Nephron progenitor cell (in vitro differentiated cells): Measurements from ENCODE around the gene HERC2.
"Not testable (repeated sequence)": the region's sequence is repeated elsewhere in the genome, so short reads cannot be mapped to it uniquely, and the experiment has no call there.

Experiments used
- DNase-seq: peaks from one replicate; pipeline ENCODE4 v3.0.0; 2021
- H3K27ac Mint-ChIP-seq: 2 replicates; pipeline ENCODE4 v1.8.0; 2021; ENCODE audit warnings: mild to moderate bottlenecking, moderate library complexity, mixed read lengths
- H3K27me3 Mint-ChIP-seq: 2 replicates; pipeline ENCODE4 v1.8.0; 2021; ENCODE audit warnings: mild to moderate bottlenecking, low read depth, mixed read lengths; ENCODE audit not compliant: poor library complexity
- H3K36me3 Mint-ChIP-seq: 2 replicates; pipeline ENCODE4 v1.8.0; 2021; ENCODE audit warnings: low read depth, mixed read lengths
- H3K4me1 Mint-ChIP-seq: 2 replicates; pipeline ENCODE4 v1.8.0; 2021; ENCODE audit warnings: mixed read lengths
- H3K4me3 Mint-ChIP-seq: 2 replicates; pipeline ENCODE4 v1.8.0; 2021; ENCODE audit warnings: mild to moderate bottlenecking, moderate library complexity, mixed read lengths
- H3K9me3 Mint-ChIP-seq: 2 replicates; pipeline ENCODE4 v1.8.0; 2021; ENCODE audit warnings: mild to moderate bottlenecking, moderate library complexity, mixed read lengths
- TF ChIP-seq, protein P1 (sequence below): fragments of 200-600 bp; sonication (generic); IDR thresholded peaks from 2 replicates; pipeline ENCODE4 v1.5.0; 2021; ENCODE audit warnings: antibody characterized with exemption

HERC2 gene

DNA sequence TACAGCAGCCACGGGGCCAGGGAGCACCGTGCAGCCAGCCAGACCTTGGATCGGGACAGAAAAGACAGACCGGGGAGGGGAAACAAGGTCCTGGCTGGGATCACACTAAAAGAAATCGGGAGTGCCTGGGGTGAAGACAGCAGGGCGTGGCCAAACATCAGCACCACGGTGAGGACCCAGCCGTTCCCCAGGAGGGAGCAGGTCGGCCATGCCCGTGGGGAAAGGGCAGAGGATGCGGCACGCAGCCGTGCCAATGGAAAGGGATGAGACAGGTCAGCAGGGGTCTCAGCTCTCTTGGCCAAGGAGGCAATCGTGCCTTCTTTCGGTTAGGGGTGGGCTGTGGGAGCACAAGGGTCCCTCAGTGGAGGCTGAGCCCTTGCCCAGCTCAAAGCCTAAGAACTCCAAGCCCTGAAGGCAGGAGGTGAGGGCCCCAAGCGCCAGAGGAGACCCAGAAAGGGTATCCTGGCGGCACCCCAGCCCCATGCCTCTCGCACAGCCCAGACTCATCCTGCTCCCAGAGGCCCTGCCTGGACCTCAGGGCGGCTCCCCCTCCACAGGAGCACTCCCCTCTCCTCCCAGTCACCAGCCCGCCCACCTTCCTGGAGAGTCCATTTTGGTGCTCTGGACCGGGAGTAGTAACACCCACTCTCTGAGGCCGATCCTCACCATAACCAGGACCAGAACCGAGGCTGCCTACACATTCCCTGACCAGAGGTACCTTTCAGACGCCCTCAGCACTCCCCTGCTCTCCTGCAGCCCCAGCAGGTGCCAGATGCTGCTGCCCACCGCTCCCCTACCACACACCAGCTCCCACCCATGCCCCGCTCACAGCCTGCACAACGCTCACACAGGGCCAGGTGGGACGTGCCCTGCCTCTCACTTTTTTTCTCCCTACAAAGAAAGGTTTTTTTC, 199.7 kb downstream of the HERC2 start:
- H3K4me1 Mint-ChIP-seq, result peaks cover 8% of the 10 kb centered on the region
- H3K9me3 Mint-ChIP-seq, result no peaks in the 10 kb centered on the region
- H3K4me3 Mint-ChIP-seq, result no peak overlapping the region
- TF ChIP-seq, protein P1, sequence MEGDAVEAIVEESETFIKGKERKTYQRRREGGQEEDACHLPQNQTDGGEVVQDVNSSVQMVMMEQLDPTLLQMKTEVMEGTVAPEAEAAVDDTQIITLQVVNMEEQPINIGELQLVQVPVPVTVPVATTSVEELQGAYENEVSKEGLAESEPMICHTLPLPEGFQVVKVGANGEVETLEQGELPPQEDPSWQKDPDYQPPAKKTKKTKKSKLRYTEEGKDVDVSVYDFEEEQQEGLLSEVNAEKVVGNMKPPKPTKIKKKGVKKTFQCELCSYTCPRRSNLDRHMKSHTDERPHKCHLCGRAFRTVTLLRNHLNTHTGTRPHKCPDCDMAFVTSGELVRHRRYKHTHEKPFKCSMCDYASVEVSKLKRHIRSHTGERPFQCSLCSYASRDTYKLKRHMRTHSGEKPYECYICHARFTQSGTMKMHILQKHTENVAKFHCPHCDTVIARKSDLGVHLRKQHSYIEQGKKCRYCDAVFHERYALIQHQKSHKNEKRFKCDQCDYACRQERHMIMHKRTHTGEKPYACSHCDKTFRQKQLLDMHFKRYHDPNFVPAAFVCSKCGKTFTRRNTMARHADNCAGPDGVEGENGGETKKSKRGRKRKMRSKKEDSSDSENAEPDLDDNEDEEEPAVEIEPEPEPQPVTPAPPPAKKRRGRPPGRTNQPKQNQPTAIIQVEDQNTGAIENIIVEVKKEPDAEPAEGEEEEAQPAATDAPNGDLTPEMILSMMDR, result no peak
- H3K27ac Mint-ChIP-seq, result no peak overlapping the region
- no peaks in the 10 kb centered on the region for H3K27me3 Mint-ChIP-seq
- H3K36me3 Mint-ChIP-seq, result peaks cover 60% of the 10 kb centered on the region
- no peak for DNase-seq

DNA sequence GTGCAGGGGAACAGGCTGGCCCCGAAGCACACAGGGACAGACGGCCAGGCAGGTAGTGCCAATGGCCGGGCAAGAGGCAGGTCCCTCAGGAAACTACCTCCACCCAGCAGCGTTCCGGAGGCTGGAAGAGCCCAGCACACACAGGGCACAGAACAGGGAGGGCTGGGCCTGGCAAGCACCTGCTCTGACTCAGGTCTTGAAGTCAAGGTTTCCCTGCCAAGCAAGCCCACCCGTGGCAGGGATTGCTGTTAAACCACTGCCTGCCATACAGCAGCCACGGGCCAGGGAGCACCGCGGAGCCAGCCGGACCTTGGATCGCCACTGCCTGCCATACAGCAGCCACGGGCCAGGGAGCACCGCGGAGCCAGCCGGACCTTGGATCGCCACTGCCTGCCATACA, 200.4 kb downstream of the HERC2 start:
- Mint-ChIP-seq H3K36me3 (peaks cover 57% of the 10 kb centered on the region), H3K4me1 (peaks cover 11% of the 10 kb centered on the region)
- not testable (repeated sequence) for H3K9me3 Mint-ChIP-seq, H3K27me3 Mint-ChIP-seq, H3K27ac Mint-ChIP-seq, H3K4me3 Mint-ChIP-seq, DNase-seq

DNA sequence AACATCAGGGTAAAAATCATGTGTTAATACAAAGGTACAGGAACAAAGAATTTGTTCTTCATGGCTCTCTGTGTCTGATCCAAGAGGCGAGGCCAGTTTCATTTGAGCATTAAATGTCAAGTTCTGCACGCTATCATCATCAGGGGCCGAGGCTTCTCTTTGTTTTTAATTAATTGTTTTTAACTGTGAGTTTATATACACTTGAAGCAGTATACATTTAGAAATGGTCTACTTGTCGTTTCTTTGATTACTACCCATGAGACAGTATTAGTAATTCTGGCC, 201.7 kb downstream of the HERC2 start:
- Mint-ChIP-seq H3K27ac (no peak overlapping the region), H3K36me3 (peaks cover 63% of the 10 kb centered on the region), H3K27me3 (no peaks in the 10 kb centered on the region), H3K4me1 (peaks cover 11% of the 10 kb centered on the region), H3K9me3 (no peaks in the 10 kb centered on the region), H3K4me3 (no peak overlapping the region)
- TF ChIP-seq, protein P1, result no peak
- DNase-seq, result no peak

DNA sequence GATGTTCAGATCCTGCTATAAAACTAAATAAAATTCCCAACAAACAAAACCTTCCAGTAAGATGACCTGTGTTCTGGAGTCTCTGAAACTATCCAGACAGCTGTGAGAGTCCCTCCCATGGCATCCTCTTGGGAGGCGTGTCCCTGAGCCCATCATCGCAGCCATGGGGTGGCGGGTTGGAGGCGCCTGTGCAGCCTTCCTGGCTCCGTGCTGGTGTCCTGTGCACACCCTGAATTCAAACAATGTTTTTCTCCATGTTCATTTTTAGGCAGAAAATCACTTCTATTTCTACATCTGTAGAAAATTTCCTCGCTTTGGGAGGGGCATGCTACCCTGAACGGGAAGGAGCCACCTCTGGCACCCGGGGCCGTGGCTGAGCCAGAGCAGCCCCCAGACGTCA, 203.4 kb downstream of the HERC2 start:
- no peaks in the 10 kb centered on the region for H3K9me3 Mint-ChIP-seq
- peaks cover 56% of the 10 kb centered on the region for H3K36me3 Mint-ChIP-seq
- H3K27me3 Mint-ChIP-seq, result no peaks in the 10 kb centered on the region
- peaks cover 11% of the 10 kb centered on the region for H3K4me1 Mint-ChIP-seq
- no peak for DNase-seq
- no peak overlapping the region for H3K4me3 Mint-ChIP-seq
- TF ChIP-seq, protein P1, result no peak
- no peak overlapping the region for H3K27ac Mint-ChIP-seq

DNA sequence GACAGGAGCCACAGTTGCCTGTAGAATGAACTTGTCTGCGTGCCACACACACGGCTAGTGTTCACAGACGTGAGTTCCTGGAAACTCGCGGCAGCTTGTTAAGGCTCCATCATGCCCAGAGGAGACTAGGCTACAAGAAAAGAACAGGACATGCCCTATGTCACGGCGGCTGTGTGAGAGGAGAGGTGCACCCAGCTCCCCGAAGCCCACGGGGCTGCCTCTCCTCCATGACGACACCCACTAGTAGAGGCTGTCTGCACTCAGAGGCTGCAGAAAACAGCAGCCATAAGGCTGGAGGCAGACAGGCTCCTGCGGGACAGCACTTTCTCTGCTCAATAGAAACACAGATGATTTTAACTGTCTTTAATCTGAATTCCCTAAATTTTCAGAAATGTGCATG, 203.9 kb downstream of the HERC2 start:
- Mint-ChIP-seq H3K27me3 (no peaks in the 10 kb centered on the region), H3K27ac (no peak overlapping the region), H3K4me1 (peaks cover 11% of the 10 kb centered on the region), H3K9me3 (no peaks in the 10 kb centered on the region), H3K36me3 (peaks cover 52% of the 10 kb centered on the region), H3K4me3 (no peak overlapping the region)
- TF ChIP-seq, protein P1, result no peak
- DNase-seq, result no peak

DNA sequence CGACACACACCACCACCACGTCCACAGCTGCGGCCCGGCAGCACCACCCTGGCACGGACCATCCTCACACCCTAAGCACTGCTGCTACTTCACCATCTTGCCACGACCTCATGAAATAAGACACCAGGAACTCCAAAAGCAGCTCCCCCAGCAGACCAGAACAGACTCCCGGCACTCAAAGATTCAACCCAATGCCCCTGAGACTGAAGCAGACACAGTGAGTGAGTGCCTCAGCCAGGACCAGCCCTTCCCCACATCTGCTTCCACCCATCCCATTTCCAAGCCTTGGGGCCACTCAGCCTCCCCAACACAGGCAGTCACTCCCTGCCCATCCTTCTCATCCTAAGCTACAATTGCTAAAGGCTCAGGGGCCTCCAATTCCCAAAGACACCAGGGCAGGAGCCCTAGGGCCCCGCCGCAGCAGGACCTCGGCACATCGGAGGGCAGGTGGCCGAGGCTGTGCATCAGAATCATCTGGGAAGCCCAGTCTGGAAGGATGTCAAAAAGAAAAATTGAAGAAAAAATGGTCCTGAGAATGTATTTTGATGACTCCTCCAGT, 204.5 kb downstream of the HERC2 start:
- Mint-ChIP-seq H3K4me3 (no peak overlapping the region), H3K9me3 (no peaks in the 10 kb centered on the region), H3K4me1 (peaks cover 11% of the 10 kb centered on the region), H3K36me3 (peaks cover 52% of the 10 kb centered on the region), H3K27me3 (no peaks in the 10 kb centered on the region), H3K27ac (peak overlapping the region; percentile 44)
- TF ChIP-seq, protein P1, result no peak
- no peak for DNase-seq
